Pancreas (tissue), 10 donors: ENCODE measurements around the gene FBXO46. TPM values are rescaled to one million over a fixed set of nuclear protein-coding genes. Genes with fewer than 3 reads are reported as not detected.
"Not testable (repeated sequence)": the region's sequence is repeated elsewhere in the genome, so short reads cannot be mapped to it uniquely, and the experiment has no call there.

Experiments
- ATAC-seq, 4 donors: fragments of 200-7000 bp; cut with Tn5 transposase; one replicate each; pipeline versions ENCODE4 v1.8.0 to v1.9.1; 2020; ENCODE audit warnings: mild to moderate bottlenecking in 4 of 4, moderate library complexity in 4 of 4
- DNase-seq, 6 donors: peaks; one replicate each; pipeline ENCODE4 v3.0.0-alpha.2; 2020
- FAIRE-seq: peaks from 2 replicates; lab custom pipeline; 2012; peaks lifted over from hg19 to GRCh38; lab: Jason Lieb, UNC
- H3K27ac ChIP-seq, 4 donors: fragments of 200-600 bp; sonication (generic); 1 replicate in 3 of 4; 2 replicates in 1 of 4; pipeline versions ENCODE4 v1.5.0 to v1.8.0; 2020
- H3K27me3 ChIP-seq, 4 donors: fragments of 200-600 bp; one replicate each; pipeline ENCODE4 v1.8.0; 2021
- H3K36me3 ChIP-seq, 3 donors: fragments of 200-600 bp; sonication (generic) in 1 of 3; one replicate each; pipeline versions ENCODE4 v1.5.0 to v1.8.0; 2020 to 2021
- H3K4me1 ChIP-seq, 3 donors: fragments of 200-600 bp; one replicate each; pipeline ENCODE4 v1.8.0; 2021
- H3K4me3 ChIP-seq, 4 donors: fragments of 200-600 bp; sonication (generic) in 2 of 4; one replicate each; pipeline versions ENCODE4 v1.5.0 to v1.8.0; 2020 to 2021
- H3K9me3 ChIP-seq, 4 donors: fragments of 200-600 bp; one replicate each; pipeline ENCODE4 v1.8.0; 2021
- WGBS, 2 donors: extraction: QIAGEN DNeasy Blood & Tissue Kit; methylation state at CpG; one replicate each; pipeline ENCODE4 v1.1.7; 2013; 5-methylcytosine and 5-hydroxymethylcytosine counted together
- intact Hi-C, 3 donors: fragments of 100-400 bp; cut with DNase I; formaldehyde crosslinking; loops; one replicate each; pipeline versions ENCODE4 v1.11.1 to v1.14.2; 2022
- polyA plus RNA-seq, 2 donors: library from polyadenylated mRNA; stranded (reverse); fragments of 200-250 nt; gene quantifications; one replicate each; pipeline ENCODE4 v1.2.3, GENCODE V29; 2013
- total RNA-seq, 6 donors: library from RNA; stranded (reverse); fragmentation: NEBNext Ultra II Directional in 4 of 6; extraction: Animal tissue kit (Norgen Biotek cat#: 25700) in 4 of 6; gene quantifications; one replicate each; pipeline versions ENCODE4 v1.2.1 to v1.2.4, GENCODE V29; 2021 to 2023
- TF ChIP-seq, protein P1 (sequence below), 4 donors: fragments of 200-600 bp; sonication (generic) in 3 of 4; IDR thresholded peaks; one replicate each; pipeline versions ENCODE4 v1.5.0 to v1.8.0; 2021; ENCODE audit warnings: antibody characterized with exemption in 4 of 4
- donor health status: healthy with polysubstance abuse.
- donor health status: DM: no; HTN: no; CAD: no; lungs with moderate emphysema.
- donor health status: DM: no; HTN: no; CAD: no.
- donor health status: control.
- donor health status: control.
- donor health status: Bipolar disorder and iron deficiency.
- donor health status: DM: yes; HTN: yes; CAD: no.
- donor health status: DM: no; HTN: no; CAD: no.
- donor health status: DM: no; HTN: no; CAD: no.
- donor health status: DM: yes; HTN: yes; CAD: no.

The FBXO46 gene
- total and polyA plus RNA-seq, 8 donors: 6.7 to 11.3 (median 9.5) TPM

DNA sequence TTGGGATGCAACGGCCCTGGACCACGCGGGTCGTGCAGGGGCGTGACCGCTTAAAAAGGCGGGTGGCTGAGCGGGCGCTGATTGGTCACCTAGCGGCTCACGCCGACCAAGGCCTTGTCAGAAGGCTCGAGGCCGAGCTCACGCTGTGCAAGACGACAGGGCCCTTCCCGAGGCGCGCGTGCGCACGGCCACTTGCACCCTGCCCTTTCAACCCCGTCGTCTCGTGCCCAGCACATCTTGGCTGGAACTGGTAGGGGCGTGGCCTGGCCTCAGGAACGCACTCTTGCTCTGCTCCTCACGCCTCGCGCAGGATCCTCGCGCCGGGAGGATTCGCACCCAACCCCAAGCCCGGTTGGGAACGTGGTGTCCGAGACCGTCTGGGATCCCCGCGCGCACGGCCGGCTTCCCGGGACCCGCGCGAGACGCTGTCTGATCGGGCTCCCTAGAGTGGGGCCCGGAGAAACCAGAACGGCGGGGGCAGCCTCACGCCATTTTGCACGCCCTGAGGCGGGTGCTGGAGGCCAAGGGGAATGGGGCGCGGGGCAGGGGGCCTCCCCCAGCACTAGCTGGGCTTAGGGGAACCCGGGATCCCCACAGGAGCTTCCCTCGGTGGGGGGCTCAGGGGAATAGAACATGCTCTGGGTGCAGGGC lies 2.6 kb upstream of the FBXO46 start, which contains the start of gene MEIOSIN:
MEIOSIN (plus strand) TSS at position 280 of the 651 bp plus-strand sequence. CDS start 1,938 bp downstream, outside the sequence.
- no peaks in the 10 kb centered on the region for H3K36me3 ChIP-seq
- H3K9me3 ChIP-seq: no peaks in the 10 kb centered on the region
- WGBS, 2 donors: 89 to 90% methylated on average over 57 to 59 of the region's 59 CpGs
- TF ChIP-seq, protein P1, sequence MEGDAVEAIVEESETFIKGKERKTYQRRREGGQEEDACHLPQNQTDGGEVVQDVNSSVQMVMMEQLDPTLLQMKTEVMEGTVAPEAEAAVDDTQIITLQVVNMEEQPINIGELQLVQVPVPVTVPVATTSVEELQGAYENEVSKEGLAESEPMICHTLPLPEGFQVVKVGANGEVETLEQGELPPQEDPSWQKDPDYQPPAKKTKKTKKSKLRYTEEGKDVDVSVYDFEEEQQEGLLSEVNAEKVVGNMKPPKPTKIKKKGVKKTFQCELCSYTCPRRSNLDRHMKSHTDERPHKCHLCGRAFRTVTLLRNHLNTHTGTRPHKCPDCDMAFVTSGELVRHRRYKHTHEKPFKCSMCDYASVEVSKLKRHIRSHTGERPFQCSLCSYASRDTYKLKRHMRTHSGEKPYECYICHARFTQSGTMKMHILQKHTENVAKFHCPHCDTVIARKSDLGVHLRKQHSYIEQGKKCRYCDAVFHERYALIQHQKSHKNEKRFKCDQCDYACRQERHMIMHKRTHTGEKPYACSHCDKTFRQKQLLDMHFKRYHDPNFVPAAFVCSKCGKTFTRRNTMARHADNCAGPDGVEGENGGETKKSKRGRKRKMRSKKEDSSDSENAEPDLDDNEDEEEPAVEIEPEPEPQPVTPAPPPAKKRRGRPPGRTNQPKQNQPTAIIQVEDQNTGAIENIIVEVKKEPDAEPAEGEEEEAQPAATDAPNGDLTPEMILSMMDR (IDR thresholded peaks at IDR 0.05): no peak
- no peak within 1 kb of the TSS for H3K27ac ChIP-seq
- DNase-seq: peak in 3 of 6 donors; percentile 18 to 74 (median 52)
- intact Hi-C loops: no loop called here
- H3K4me1 ChIP-seq: peaks cover 4 to 10% (median 8%) of the 10 kb centered on the region in 3 donors
- H3K27me3 ChIP-seq: no peaks in the 10 kb centered on the region
- FAIRE-seq: no peak
- ATAC-seq: no peak
- no peak within 1 kb of the TSS for H3K4me3 ChIP-seq

DNA sequence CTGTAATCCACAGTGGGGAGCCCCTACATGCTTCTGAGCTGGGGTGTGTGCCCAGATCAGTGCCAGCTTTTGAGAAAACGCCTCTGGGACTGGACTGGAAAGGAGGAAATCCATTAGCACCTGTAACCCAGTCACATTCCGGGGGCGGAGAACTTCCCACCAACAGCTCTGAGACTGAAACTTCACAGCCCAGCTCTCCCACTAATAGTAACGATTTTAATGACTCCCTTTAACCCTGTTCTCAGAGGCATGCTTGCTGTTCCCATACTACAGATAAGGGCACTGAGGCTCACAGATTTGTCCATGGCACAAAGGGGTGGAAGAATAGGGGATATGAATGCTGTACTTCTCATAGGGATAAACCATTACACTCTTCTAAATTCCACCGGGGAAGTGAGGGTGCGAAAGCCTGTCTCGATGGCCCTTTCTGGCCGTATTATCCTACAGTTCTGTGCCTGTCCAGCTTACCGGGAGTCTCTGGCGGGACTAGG lies 851 bp downstream of the FBXO46 start:
- ATAC-seq (peak; percentile 2 to 19 (median 6)), DNase-seq (peak in 1 of 6 donors; percentile 30)
- peak overlapping the region in 2 of 4 donors; percentile 9 to 57 for H3K27ac ChIP-seq

DNA sequence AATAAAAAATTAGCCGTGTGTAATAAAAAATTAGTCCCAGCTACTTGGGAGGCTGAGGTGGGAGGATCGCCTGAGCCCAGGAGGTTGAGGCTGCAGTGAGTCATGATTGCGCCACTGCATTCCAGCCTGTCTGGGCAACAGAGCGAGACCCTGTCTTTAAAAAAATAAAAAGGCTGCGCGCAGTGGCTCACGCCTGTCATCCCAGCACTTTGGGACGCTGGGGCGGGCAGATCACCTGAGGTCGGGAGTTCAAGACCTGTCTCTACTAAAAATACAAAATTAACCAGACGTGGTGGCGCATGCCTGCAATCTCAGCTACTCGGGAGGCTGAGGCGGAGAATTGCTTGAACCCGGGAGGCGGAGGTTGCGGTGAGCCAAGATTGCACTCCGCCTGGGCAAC lies 2.0 kb downstream of the FBXO46 start:
- H3K4me3 ChIP-seq, H3K27me3 ChIP-seq, ATAC-seq, H3K4me1 ChIP-seq, H3K36me3 ChIP-seq, FAIRE-seq, DNase-seq, intact Hi-C loops, H3K9me3 ChIP-seq, H3K27ac ChIP-seq: not testable (repeated sequence)
- WGBS, 2 donors: 93% methylated on average over 18 of the region's 18 CpGs

More for the DNA sequence above, 851 bp downstream of the FBXO46 start:
- H3K27me3 ChIP-seq: no peaks in the 10 kb centered on the region
- TF ChIP-seq, protein P1 (IDR thresholded peaks at IDR 0.05): no peak
- no peak for FAIRE-seq
- peaks cover 4 to 10% (median 8%) of the 10 kb centered on the region in 3 donors for H3K4me1 ChIP-seq
- H3K9me3 ChIP-seq: no peaks in the 10 kb centered on the region
- H3K36me3 ChIP-seq: no peaks in the 10 kb centered on the region
- WGBS, 2 donors: 2% methylated on average over 10 of the region's 10 CpGs
- peak overlapping the region; percentile 44 to 77 (median 58) for H3K4me3 ChIP-seq
- intact Hi-C loops: no loop called here

DNA sequence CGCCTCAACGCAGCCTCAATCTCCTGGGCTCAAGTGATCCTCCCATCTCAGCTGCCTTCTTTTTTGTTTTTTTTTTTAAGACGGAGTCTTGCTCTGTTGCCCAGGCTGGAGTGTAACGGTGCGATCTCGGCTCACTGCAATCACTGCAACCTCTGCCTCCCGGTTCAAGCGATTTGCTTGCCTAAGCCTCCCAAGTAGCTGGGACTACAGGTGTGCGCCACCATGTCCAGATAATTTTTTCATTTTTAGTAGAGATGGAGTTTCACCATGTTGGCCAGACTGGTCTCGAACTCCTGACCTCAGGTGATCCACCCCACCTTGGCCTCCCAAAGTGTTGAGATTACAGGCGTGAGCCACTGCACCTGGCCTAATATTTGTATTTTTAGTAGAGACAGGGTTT lies 10.6 kb downstream of the FBXO46 start:
- H3K4me3 ChIP-seq, H3K9me3 ChIP-seq, DNase-seq, intact Hi-C loops, FAIRE-seq, H3K27me3 ChIP-seq, ATAC-seq, H3K36me3 ChIP-seq: not testable (repeated sequence)
- WGBS, 2 donors: 86 to 89% methylated on average over 11 of the region's 11 CpGs
- peaks cover 0 to 14% (median 8%) of the 10 kb centered on the region in 3 donors for H3K4me1 ChIP-seq
- peak overlapping the region; percentile 28 to 66 (median 61) for H3K27ac ChIP-seq

DNA sequence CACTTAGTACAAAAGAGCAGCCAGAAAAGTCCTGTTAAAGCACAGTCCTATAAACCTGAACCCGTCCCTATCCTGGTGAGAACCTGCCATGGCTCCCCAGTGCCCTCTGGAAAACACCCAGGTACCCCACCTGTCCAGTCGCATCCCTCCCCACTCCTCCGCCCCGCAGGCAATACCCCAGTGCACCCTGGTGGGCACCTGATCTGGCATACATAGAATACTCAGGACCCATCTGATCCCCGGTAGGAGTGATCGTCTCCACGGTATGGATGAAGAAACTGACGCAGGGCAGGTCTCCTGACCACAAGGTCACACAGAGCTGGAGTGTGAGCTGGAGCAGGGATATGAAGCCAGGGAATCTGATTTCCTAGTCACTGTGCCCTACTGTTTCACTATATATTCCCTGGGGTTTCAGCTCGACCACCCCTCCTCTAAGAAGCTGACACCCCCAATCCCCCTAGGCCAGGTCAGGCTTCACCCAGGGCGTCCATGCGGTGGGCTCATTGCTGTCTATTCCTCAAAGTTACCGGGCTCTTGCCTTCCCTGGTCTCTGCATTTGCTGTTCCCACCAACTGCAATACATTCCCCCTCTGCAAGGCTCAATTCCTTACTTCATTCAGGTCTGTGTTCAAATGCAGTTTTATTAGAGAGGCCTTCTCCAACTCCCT lies 12.6 kb downstream of the FBXO46 start:
- no peaks in the 10 kb centered on the region for H3K36me3 ChIP-seq
- H3K4me1 ChIP-seq: peaks cover 0 to 14% (median 8%) of the 10 kb centered on the region in 3 donors
- DNase-seq: peak in 4 of 6 donors; percentile 52 to 75 (median 56)
- peak overlapping the region in 3 of 4 donors; percentile 29 to 51 (median 45) for H3K4me3 ChIP-seq
- TF ChIP-seq, protein P1 (IDR thresholded peaks at IDR 0.05): no peak
- H3K27ac ChIP-seq: peak overlapping the region; percentile 77 to 96 (median 84)
- ATAC-seq: peak in 1 of 4 donors; percentile 1
- H3K9me3 ChIP-seq: no peaks in the 10 kb centered on the region
- 40 to 45% methylated on average over 12 of the region's 12 CpGs for WGBS, 2 donors
- intact Hi-C loops: loop anchor here in 1 of 3 donors (10.0 kb wide), 1 partner anchor 47 kb away; the partner anchor contains the start of gene SIX5
- no peaks in the 10 kb centered on the region for H3K27me3 ChIP-seq
- FAIRE-seq: no peak
